ENCODE data around the gene CEACAM3.

The CEACAM3 gene

DNA sequence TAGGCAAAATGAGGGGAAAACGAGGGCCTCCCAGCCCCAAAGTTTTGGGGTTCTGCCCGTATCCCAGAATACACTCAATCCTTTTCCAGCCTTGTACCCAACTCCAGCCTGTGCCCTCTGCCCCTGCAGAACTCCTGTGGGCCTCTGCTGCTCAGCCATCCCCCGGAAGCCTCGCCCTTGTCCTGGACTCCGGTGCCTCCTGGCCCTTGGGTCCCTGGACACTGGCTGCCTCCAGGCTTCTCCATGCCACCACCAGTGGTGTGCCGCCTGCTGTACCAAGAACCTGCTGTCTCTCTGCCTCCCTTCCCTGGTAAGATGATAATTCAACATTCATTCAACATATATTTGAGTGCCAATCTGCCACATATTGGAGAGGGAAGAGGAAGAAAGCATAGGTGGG lies 52.3 kb downstream of the CEACAM3 start:
- Mint-ChIP-seq H3K9me3 (no peaks in the 10 kb centered on the region), H3K27me3 (peaks cover 30% of the 10 kb centered on the region), H3K4me1 (no peaks in the 10 kb centered on the region), H3K27ac (no peak overlapping the region), H3K4me3 (no peak overlapping the region)
- no peak for ATAC-seq
- no peak for DNase-seq

DNA sequence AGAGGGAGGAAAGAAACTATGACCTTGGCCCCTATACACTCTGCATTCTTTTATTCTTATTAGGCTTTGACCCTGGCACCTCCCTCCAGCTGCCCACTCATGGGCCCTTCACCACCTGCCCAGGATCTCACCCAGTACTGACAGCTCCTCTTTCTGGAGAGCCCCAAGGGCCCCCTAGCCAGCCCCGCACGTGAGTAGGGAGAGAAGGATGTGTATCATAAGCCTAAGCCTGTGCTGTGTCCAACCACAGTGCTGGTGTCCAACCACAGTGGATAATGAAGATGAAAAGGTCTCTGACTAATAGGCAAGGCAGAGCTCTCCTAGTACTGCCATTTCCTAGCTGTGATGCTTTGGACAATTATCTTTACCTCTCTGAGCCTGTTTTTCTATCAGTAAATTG lies 52.7 kb downstream of the CEACAM3 start:
- Mint-ChIP-seq H3K27me3 (peaks cover 26% of the 10 kb centered on the region), H3K27ac (no peak overlapping the region), H3K4me1 (no peaks in the 10 kb centered on the region), H3K4me3 (no peak overlapping the region), H3K9me3 (no peaks in the 10 kb centered on the region)
- no peak for DNase-seq
- ATAC-seq = no peak

DNA sequence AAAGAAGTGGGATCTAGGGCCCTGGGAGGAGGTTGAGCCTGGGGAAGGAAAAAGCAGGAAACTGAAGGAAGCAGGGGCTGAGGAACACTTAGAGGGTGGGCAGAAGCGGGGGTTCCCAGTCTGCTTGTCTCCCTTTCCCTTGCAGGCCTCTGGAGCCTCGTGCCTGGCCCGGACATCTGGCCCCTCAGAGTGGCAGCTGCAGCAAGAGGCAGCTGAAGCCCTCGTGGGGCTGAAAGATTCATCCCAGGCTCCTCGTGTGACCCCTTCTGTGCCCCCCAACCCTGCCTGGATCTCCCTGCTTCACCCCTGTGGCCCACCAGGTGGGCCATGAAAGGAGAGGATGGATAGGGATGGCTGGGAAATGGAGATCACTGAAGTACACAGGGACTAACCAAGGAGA lies 54.0 kb downstream of the CEACAM3 start:
- Mint-ChIP-seq H3K4me1 (no peaks in the 10 kb centered on the region), H3K9me3 (no peaks in the 10 kb centered on the region), H3K27ac (no peak overlapping the region), H3K27me3 (peaks cover 24% of the 10 kb centered on the region), H3K4me3 (no peak overlapping the region)
- DNase-seq (no peak), ATAC-seq (no peak)

DNA sequence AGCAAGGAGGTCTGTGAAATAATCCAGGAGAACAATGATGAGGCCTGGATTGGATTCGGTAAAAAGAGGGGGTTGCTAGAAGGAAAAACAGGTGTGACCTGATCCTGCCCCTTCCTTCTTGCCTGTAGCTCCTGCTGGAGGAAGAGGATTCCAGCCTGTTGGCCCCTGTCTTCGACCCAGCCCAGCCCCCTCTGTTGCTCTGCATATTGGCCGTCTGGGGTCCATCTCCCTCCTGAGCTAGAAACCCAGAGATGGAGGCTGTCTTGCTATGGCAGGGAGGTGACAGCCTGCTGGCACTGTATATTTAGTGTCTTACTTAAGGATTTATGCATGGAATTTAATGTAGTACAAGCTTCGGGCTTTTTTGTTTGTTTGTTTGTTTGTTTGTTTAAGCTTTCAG lies 55.1 kb downstream of the CEACAM3 start:
- Mint-ChIP-seq H3K4me1 (no peaks in the 10 kb centered on the region), H3K4me3 (no peak overlapping the region), H3K27me3 (peaks cover 24% of the 10 kb centered on the region), H3K27ac (no peak overlapping the region), H3K9me3 (no peaks in the 10 kb centered on the region)
- no peak for DNase-seq
- no peak for ATAC-seq

DNA sequence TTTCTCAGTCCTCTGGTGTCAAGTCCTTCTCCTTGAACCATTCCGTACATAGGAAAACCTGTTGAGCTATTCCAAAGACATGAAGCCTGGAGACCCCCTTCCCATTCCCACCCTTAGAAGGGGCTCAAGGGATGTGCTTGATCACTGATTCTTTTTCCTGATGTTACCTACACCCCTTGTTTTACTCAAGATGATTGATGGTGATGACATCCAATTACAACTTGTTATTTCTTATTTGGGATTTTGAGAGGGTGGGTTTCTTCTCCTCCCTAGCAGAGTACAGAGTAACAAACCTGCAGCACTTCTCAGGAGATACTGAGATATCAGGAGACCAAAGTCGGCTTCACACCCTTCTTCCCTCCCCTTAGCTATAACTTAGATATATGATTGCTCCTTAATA lies 57.0 kb downstream of the CEACAM3 start:
- Mint-ChIP-seq H3K27me3 (peaks cover 24% of the 10 kb centered on the region), H3K4me3 (no peak overlapping the region), H3K4me1 (no peaks in the 10 kb centered on the region), H3K9me3 (no peaks in the 10 kb centered on the region), H3K27ac (no peak overlapping the region)
- no peak for ATAC-seq
- DNase-seq = no peak

DNA sequence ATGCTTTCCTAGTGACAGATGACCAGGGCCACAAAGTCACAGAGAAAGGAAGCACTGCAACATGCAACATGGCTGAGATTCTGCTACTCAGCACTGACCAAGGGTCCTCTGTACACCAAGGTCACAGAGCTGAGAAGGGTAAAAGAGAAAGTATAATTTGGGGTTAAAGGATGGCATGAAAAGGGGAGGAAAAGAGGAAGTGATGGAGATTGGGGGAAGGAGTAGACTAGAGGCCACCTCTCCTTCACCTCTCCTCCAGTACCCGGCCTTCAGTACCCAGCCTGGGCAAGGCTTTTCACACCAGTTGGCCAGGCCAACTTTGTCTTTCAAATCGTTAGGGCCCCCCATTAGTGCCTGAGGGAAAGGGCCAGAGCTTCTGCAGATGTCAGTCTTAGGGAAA lies 57.4 kb downstream of the CEACAM3 start:
- no peaks in the 10 kb centered on the region for H3K4me1 Mint-ChIP-seq
- peaks cover 20% of the 10 kb centered on the region for H3K27me3 Mint-ChIP-seq
- H3K9me3 Mint-ChIP-seq = no peaks in the 10 kb centered on the region
- no peak overlapping the region for H3K27ac Mint-ChIP-seq
- DNase-seq (no peak), ATAC-seq (no peak)
- H3K4me3 Mint-ChIP-seq = no peak overlapping the region

DNA sequence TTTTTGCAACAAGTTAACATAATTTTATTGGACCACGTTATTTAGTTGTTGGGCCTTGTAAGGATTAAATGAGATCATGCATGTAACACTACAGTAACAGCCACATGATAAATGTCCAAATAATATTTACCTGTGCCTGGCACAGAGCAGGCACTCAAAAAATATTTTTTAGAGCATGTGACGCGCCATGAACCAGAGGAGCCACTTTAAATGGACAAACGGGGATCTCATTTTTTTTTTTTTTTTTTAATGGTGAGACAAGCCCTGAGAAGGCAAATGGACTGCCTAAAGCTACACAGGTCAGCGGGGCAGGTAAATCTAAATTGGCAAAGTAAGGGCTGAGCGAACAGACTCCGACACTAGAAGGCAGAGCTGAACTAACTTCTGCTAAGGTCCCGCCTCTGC lies 62.8 kb downstream of the CEACAM3 start:
- Mint-ChIP-seq H3K9me3 (no peaks in the 10 kb centered on the region), H3K4me3 (peak overlapping the region; percentile 86 to 90), H3K27me3 (no peaks in the 10 kb centered on the region), H3K4me1 (peaks cover 36% of the 10 kb centered on the region), H3K27ac (peak overlapping the region in 1 of 2 donors; percentile 57)
- no peak for ATAC-seq
- no peak for DNase-seq

DNA sequence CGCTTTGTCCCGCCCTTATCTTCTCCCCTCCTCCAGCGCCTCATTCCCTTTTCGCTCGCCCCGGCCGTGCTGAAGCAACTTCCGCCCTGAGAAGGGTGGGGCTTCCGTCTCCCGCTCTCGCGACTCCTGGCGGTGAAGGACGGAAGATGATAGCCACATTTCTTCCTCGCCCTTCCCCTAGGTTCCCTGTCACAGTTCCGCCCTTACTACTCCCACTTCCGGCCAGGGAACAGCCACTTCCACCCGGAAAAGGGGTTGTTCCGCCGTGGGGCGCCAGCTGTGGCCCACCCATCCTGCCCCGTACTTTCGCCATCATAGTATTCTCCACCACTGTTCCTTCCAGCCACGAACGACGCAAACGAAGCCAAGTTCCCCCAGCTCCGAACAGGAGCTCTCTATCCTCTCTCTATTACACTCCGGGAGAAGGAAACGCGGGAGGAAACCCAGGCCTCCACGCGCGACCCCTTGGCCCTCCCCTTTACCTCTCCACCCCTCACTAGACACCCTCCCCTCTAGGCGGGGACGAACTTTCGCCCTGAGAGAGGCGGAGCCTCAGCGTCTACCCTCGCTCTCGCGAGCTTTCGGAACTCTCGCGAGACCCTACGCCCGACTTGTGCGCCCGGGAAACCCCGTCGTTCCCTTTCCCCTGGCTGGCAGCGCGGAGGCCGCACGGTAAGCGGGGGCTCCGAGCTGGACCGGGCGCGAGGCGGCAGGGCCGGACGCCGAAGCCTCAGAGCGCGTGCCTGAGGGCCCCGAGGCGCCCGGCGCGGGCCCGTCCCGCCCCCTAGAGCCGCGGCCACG lies 63.4 kb downstream of the CEACAM3 start, which contains the start of gene RPS19:
Gene RPS19 (plus strand): TSS at position 638 of the 801 bp plus-strand sequence. CDS start 520 bp downstream, outside the sequence.
- peaks cover 42% of the 10 kb centered on the region for H3K4me1 Mint-ChIP-seq
- DNase-seq (peak; percentile 98), ATAC-seq (peak; percentile 91)
- H3K27me3 Mint-ChIP-seq = no peaks in the 10 kb centered on the region
- peak within 1 kb of the TSS; percentile 86 to 90 for H3K4me3 Mint-ChIP-seq
- H3K27ac Mint-ChIP-seq = peak within 1 kb of the TSS; percentile 99
- no peaks in the 10 kb centered on the region for H3K9me3 Mint-ChIP-seq

DNA sequence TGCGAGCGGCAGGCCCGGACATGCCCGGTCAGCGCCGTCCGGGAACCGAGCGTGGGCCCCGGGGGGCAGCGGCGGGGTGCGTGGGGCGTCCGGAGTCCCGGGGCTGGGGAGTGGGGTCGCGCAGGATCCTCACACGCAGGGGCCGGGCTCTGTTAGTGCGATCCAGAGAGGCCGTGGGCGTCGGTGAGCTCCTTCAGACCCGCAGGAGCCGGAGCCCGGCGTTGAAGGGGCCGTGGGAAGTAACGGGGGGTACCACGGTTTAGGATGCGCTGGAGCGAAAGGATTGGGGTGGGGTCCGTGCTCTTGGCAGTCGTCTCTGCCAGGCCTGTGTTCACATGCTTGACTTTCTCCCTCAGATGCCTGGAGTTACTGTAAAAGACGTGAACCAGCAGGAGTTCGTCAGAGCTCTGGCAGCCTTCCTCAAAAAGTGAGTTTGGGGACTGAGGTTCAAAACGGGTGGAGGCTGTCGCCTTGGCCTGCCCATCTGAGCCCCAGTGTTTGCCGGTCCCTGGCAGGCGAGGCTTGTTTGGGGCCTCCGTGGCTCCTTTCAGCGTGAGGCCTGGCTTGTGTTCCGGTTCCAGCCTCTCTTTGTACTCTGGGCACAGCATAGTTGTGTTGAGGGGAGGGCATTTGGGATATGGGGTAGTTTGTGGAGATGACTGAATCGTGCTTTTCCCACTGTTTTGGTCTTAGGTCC lies 64.2 kb downstream of the CEACAM3 start:
- no peaks in the 10 kb centered on the region for H3K27me3 Mint-ChIP-seq
- H3K4me3 Mint-ChIP-seq = peak overlapping the region; percentile 86 to 90
- no peaks in the 10 kb centered on the region for H3K9me3 Mint-ChIP-seq
- DNase-seq (peak in 1 of 2 donors; percentile 37), ATAC-seq (no peak)
- H3K27ac Mint-ChIP-seq = peak overlapping the region; percentile 97 to 99
- peaks cover 48% of the 10 kb centered on the region for H3K4me1 Mint-ChIP-seq

Data from stimulated activated naive CD8-positive, alpha-beta T cell treated with anti-CD3 and anti-CD28 coated beads, Interleukin-15, amount 100 ng/mL, for 72 hours (primary cell).